C4-2B (cell line): ENCODE measurements around the gene SLC7A8.

ENCODE experiments used
- CTCF ChIP-seq: fragments of 450-650 bp; conservative IDR thresholded peaks from 2 replicates; pipeline ENCODE4 v1.5.1; 2017; ENCODE audit warnings: mild to moderate bottlenecking
- ZFX ChIP-seq: fragments of 450-650 bp; IDR thresholded peaks from 2 replicates; pipeline ENCODE4 v1.6.1; 2017

- no peak for TF ChIP-seq CTCF
- TF ChIP-seq ZFX: no peak
Measured at GRCh38 chr14:23158779-23159178, 24.7 kb downstream of the SLC7A8 start.
